ENCODE data around the gene SCUBE1. TPM values are rescaled to one million over a fixed set of nuclear protein-coding genes. Genes with fewer than 3 reads are reported as not detected.

Gene SCUBE1
- total RNA-seq, 3 donors from 2014 or later = 0.48 to 0.98 (median 0.88) TPM

DNA sequence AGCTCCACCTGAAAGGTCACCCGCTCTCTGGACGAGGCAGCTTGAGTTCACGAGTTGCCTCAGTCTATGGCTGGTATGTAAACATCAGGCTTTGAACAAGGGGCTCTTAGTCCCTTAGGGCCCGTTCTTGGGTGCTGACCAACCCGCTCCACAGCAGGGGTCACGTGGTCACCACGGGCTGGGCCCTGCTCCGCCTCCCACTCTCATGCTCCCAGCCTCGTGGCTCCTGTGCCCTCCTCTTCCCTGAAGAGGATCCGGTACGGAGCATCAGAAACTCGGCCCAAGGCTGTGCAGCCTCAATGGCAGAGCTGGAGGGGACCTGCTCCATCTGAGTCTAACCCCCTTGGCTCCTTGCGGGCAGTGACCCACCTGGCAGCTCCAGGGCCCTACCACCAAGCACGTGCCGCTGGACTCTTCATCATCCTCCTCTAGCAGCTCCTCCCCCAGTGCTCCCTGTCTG, 102.0 kb downstream of the SCUBE1 start:
- no peaks in the 10 kb centered on the region for H3K9me3 ChIP-seq
- peaks cover 0 to 2% of the 10 kb centered on the region in 2 donors for H3K4me1 ChIP-seq
- H3K36me3 ChIP-seq = no peaks in the 10 kb centered on the region
- intact Hi-C loops (cut with DNase I; ENCODE audit: low total_unique reads) = no loop called here
- DNase-seq (ENCODE audit: low spot score in 2 of 2) = no peak
- H3K27me3 ChIP-seq = no peaks in the 10 kb centered on the region
- TF ChIP-seq, protein P1, sequence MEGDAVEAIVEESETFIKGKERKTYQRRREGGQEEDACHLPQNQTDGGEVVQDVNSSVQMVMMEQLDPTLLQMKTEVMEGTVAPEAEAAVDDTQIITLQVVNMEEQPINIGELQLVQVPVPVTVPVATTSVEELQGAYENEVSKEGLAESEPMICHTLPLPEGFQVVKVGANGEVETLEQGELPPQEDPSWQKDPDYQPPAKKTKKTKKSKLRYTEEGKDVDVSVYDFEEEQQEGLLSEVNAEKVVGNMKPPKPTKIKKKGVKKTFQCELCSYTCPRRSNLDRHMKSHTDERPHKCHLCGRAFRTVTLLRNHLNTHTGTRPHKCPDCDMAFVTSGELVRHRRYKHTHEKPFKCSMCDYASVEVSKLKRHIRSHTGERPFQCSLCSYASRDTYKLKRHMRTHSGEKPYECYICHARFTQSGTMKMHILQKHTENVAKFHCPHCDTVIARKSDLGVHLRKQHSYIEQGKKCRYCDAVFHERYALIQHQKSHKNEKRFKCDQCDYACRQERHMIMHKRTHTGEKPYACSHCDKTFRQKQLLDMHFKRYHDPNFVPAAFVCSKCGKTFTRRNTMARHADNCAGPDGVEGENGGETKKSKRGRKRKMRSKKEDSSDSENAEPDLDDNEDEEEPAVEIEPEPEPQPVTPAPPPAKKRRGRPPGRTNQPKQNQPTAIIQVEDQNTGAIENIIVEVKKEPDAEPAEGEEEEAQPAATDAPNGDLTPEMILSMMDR (IDR thresholded peaks at IDR 0.05) = no peak
- TF ChIP-seq POLR2A (IDR thresholded peaks at IDR 0.05) = no peak
- no peak for TF ChIP-seq POLR2AphosphoS5 (IDR thresholded peaks at IDR 0.05)
- H3K27ac ChIP-seq = no peak overlapping the region
- no peak overlapping the region for H3K4me3 ChIP-seq

- no peaks in the 10 kb centered on the region for H3K36me3 ChIP-seq
- peaks cover 0 to 7% of the 10 kb centered on the region in 2 donors for H3K4me1 ChIP-seq
- TF ChIP-seq POLR2A (IDR thresholded peaks at IDR 0.05) (no peak), POLR2AphosphoS5 (IDR thresholded peaks at IDR 0.05) (no peak)
- TF ChIP-seq, protein P1 (IDR thresholded peaks at IDR 0.05) = no peak
- no peaks in the 10 kb centered on the region for H3K27me3 ChIP-seq
- intact Hi-C loops (cut with DNase I; ENCODE audit: low total_unique reads) = no loop called here
- no peaks in the 10 kb centered on the region for H3K9me3 ChIP-seq
- no peak overlapping the region for H3K27ac ChIP-seq
- no peak for DNase-seq (ENCODE audit: low spot score in 2 of 2)
- H3K4me3 ChIP-seq = no peak overlapping the region
Observed at GRCh38 chr22:43240614-43241013, 102.6 kb downstream of the SCUBE1 start.

GRCh38 chr22:43239956-43240355, 103.2 kb downstream of the SCUBE1 start:
- TF ChIP-seq, protein P1 (IDR thresholded peaks at IDR 0.05) = no peak
- no peak for TF ChIP-seq POLR2A (IDR thresholded peaks at IDR 0.05)
- TF ChIP-seq POLR2AphosphoS5 (IDR thresholded peaks at IDR 0.05) = no peak
- no peak overlapping the region for H3K27ac ChIP-seq
- no peaks in the 10 kb centered on the region for H3K9me3 ChIP-seq
- no peak overlapping the region for H3K4me3 ChIP-seq
- no peak for DNase-seq (ENCODE audit: low spot score in 2 of 2)
- intact Hi-C loops (cut with DNase I; ENCODE audit: low total_unique reads) = no loop called here
- no peaks in the 10 kb centered on the region for H3K27me3 ChIP-seq
- peaks cover 0 to 7% of the 10 kb centered on the region in 2 donors for H3K4me1 ChIP-seq
- no peaks in the 10 kb centered on the region for H3K36me3 ChIP-seq

GRCh38 chr22:43239193-43239780, 103.9 kb downstream of the SCUBE1 start:
- Histone ChIP-seq H3K36me3 (no peaks in the 10 kb centered on the region), H3K4me3 (no peak overlapping the region), H3K9me3 (no peaks in the 10 kb centered on the region), H3K27me3 (no peaks in the 10 kb centered on the region), H3K4me1 (peaks cover 0 to 7% of the 10 kb centered on the region in 2 donors), H3K27ac (no peak overlapping the region)
- no peak for DNase-seq (ENCODE audit: low spot score in 2 of 2)
- TF ChIP-seq POLR2AphosphoS5 (IDR thresholded peaks at IDR 0.05) (peak in 1 of 3 donors; percentile 84), POLR2A (IDR thresholded peaks at IDR 0.05) (no peak)
- TF ChIP-seq, protein P1 (IDR thresholded peaks at IDR 0.05) = no peak
- intact Hi-C loops (cut with DNase I; ENCODE audit: low total_unique reads) = no loop called here

DNA sequence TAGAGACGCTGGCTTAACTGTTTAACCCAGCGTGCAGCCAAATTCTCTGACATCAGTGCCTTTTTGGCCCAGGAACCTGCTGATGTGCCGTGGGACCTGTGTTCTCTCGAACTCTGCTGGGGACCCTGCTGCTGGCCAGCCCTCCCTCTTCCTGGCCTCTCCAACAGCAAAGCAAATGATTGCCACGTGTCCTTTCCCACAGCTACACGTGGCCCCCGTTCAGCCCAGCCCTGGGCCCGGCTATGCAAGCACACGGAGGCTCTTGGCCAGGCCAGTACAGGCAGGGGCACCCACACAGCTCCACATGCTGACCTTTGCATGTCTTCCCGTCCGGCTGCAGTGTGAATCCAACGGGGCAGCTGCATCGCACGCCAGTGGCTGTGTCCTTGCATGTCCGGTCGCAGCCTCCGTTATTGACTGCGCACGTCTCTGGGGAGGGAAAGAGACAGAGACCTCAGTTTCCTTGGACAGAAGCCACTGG, 104.6 kb downstream of the SCUBE1 start:
- Histone ChIP-seq H3K4me1 (peaks cover 0 to 7% of the 10 kb centered on the region in 2 donors), H3K4me3 (no peak overlapping the region), H3K9me3 (no peaks in the 10 kb centered on the region), H3K27me3 (no peaks in the 10 kb centered on the region), H3K36me3 (no peaks in the 10 kb centered on the region), H3K27ac (peak overlapping the region in 1 of 2 donors; percentile 19)
- DNase-seq (ENCODE audit: low spot score in 2 of 2) = no peak
- TF ChIP-seq, protein P1 (IDR thresholded peaks at IDR 0.05) = no peak
- peak in 2 of 3 donors; percentile 16 to 17 for TF ChIP-seq POLR2AphosphoS5 (IDR thresholded peaks at IDR 0.05)
- intact Hi-C loops (cut with DNase I; ENCODE audit: low total_unique reads) = no loop called here
